Panc1 (cell line): ENCODE data around the gene JDP2. TPM values are rescaled to one million over a fixed set of nuclear protein-coding genes. Genes with fewer than 3 reads are reported as not detected.
"Not testable (repeated sequence)": the region's sequence is repeated elsewhere in the genome, so short reads cannot be mapped to it uniquely, and the experiment has no call there.

ENCODE experiments used
- ATAC-seq: fragments of 200-7000 bp; cut with Tn5 transposase; 2 replicates; pipeline ENCODE4 v1.9.1; 2020; ENCODE audit warnings: mild to moderate bottlenecking, moderate library complexity
- BruUV-seq: library from RNA; stranded (reverse); fragments of 400-500 nt; replicated peaks from 2 replicates; lab custom pipeline; 2021; lab: Mats Ljungman, UMichigan
- CTCF ChIA-PET: fragments of 300-600 bp; sonication (Branson Sonifier 250); formaldehyde crosslinking; loops from one replicate; lab custom pipeline; 2022; ENCODE audit warnings: antibody characterized with exemption; lab: Charles Lee
- POLR2A ChIA-PET: fragments of 300-600 bp; sonication (Branson Sonifier 250); formaldehyde crosslinking; loops from one replicate; lab custom pipeline; 2022; ENCODE audit warnings: antibody characterized with exemption; lab: Charles Lee
- DNase-seq: peaks from one replicate; pipeline ENCODE4 v3.0.0-alpha.2; 2010; ENCODE audit warnings: low read depth, low spot score
- H3K27ac ChIP-seq: 2 replicates; pipeline ENCODE4 v1.5.1; 2011; ENCODE audit warnings: mild to moderate bottlenecking, low read length, inconsistent platforms
- H3K27me3 ChIP-seq: fragments of 200-500 bp; sonication (Bioruptor generic); 2 replicates; pipeline ENCODE4 v1.6.0; 2014; ENCODE audit warnings: low read length, inconsistent platforms; ENCODE audit not compliant: control insufficient read depth, insufficient read depth
- H3K36me3 ChIP-seq: fragments of 200-500 bp; sonication (Bioruptor generic); 2 replicates; pipeline ENCODE4 v1.5.1; 2014; ENCODE audit warnings: inconsistent platforms, mild to moderate bottlenecking, low read length, moderate library complexity; ENCODE audit not compliant: control insufficient read depth, insufficient read depth
- H3K4me1 ChIP-seq: 2 replicates; pipeline ENCODE4 v1.5.1; 2011; ENCODE audit warnings: inconsistent platforms, mild to moderate bottlenecking, low read length, moderate library complexity; ENCODE audit not compliant: control insufficient read depth, insufficient read depth
- H3K4me3 ChIP-seq, 2 experiments: 2 replicates each; pipeline ENCODE4 v1.5.1; 2011 to 2012; ENCODE audit warnings: low read depth in 2 of 2, low read length in 2 of 2, mild to moderate bottlenecking in 2 of 2, inconsistent platforms in 1 of 2, moderate library complexity in 1 of 2
- H3K9me3 ChIP-seq: fragments of 200-500 bp; sonication (Bioruptor generic); 2 replicates; pipeline ENCODE4 v1.5.1; 2014; ENCODE audit warnings: low read depth, mild to moderate bottlenecking, inconsistent platforms, low read length, moderate library complexity; ENCODE audit not compliant: control insufficient read depth, insufficient read depth
- POLR2AphosphoS5 ChIP-seq: IDR thresholded peaks from 2 replicates; pipeline ENCODE4 v1.6.1; 2012; ENCODE audit warnings: mild to moderate bottlenecking, low read depth, low read length, moderate library complexity
- SIN3A ChIP-seq: IDR thresholded peaks from 2 replicates; pipeline ENCODE4 v1.6.1; 2012; ENCODE audit warnings: low read depth, mild to moderate bottlenecking, low read length, moderate library complexity, borderline replicate concordance; ENCODE audit not compliant: insufficient read depth
- TCF7L2 ChIP-seq: IDR thresholded peaks from 2 replicates; pipeline ENCODE4 v1.6.1; 2011; ENCODE audit warnings: mild to moderate bottlenecking, low read depth, low read length, inconsistent platforms
- in situ Hi-C: cut with HindIII; loops from 2 replicates; pipeline ENCODE4 v1.10.0; 2016; ENCODE audit warnings: low sequenced_read_pairs, low pct_unique_long_range_greater_than_20kb
- intact Hi-C: fragments of 100-400 bp; cut with micrococcal nuclease; formaldehyde crosslinking; loops from one replicate; pipeline ENCODE4 v1.10.0; 2022; ENCODE audit not compliant: unreplicated experiment
- total RNA-seq: library from RNA; stranded (reverse); gene quantifications from one replicate; pipeline ENCODE4 v1.2.1, GENCODE V29; 2021; ENCODE audit not compliant: unreplicated experiment
- TF ChIP-seq, protein P1 (sequence below), 2 experiments: IDR thresholded peaks; 2 replicates each; pipeline ENCODE4 v1.6.1; 2011 to 2012; ENCODE audit warnings: low read depth in 2 of 2, control low read depth in 1 of 2, low read length in 1 of 2, mild to moderate bottlenecking in 1 of 2, moderate library complexity in 1 of 2; ENCODE audit not compliant: insufficient read depth in 1 of 2
- TF ChIP-seq, protein P2 (sequence below): fragments of 450-650 bp; IDR thresholded peaks from 2 replicates; pipeline ENCODE4 v1.5.1; 2017; ENCODE audit warnings: mild to moderate bottlenecking

Gene JDP2
- total RNA-seq, 1 experiment from 2014 or later = 17.5 TPM

DNA sequence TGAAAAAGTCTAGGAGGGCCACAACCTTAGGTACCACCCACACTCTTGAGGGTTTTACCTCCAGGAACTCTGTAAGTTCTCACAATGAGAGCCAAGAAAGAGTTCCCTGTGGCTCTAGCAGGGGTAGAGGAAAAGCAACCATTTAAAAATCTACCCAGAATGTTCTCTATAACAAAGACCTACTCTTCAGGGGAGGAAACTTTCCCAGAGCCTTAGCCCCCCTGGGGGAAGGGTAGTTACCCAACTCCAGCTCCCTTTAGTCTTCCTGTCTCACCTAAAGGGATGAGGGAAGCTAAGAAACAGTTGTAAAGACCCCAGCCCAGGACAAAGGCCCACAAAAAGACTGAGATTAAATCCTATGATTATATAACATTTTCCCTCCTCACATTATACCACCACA is 46.2 kb upstream of the JDP2 start:
- in situ Hi-C loops (no loop called here), intact Hi-C loops (no loop called here)
- ChIA-PET CTCF (interaction anchor here (0.6 kb wide), 1 partner anchor 229 kb away, joined by 3 read pairs; no protein-coding TSS in a partner anchor), POLR2A (no interaction called here)
- BruUV-seq = no TSS peak
- peaks cover 8% of the 10 kb centered on the region for H3K27me3 ChIP-seq
- TF ChIP-seq, protein P1, sequence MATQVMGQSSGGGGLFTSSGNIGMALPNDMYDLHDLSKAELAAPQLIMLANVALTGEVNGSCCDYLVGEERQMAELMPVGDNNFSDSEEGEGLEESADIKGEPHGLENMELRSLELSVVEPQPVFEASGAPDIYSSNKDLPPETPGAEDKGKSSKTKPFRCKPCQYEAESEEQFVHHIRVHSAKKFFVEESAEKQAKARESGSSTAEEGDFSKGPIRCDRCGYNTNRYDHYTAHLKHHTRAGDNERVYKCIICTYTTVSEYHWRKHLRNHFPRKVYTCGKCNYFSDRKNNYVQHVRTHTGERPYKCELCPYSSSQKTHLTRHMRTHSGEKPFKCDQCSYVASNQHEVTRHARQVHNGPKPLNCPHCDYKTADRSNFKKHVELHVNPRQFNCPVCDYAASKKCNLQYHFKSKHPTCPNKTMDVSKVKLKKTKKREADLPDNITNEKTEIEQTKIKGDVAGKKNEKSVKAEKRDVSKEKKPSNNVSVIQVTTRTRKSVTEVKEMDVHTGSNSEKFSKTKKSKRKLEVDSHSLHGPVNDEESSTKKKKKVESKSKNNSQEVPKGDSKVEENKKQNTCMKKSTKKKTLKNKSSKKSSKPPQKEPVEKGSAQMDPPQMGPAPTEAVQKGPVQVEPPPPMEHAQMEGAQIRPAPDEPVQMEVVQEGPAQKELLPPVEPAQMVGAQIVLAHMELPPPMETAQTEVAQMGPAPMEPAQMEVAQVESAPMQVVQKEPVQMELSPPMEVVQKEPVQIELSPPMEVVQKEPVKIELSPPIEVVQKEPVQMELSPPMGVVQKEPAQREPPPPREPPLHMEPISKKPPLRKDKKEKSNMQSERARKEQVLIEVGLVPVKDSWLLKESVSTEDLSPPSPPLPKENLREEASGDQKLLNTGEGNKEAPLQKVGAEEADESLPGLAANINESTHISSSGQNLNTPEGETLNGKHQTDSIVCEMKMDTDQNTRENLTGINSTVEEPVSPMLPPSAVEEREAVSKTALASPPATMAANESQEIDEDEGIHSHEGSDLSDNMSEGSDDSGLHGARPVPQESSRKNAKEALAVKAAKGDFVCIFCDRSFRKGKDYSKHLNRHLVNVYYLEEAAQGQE (IDR thresholded peaks at IDR 0.05; ENCODE audit: insufficient read depth in 1 of 2, low read depth in 2 of 2, low read length in 1 of 2) = no peak
- TF ChIP-seq TCF7L2 = no peak
- TF ChIP-seq, protein P2, sequence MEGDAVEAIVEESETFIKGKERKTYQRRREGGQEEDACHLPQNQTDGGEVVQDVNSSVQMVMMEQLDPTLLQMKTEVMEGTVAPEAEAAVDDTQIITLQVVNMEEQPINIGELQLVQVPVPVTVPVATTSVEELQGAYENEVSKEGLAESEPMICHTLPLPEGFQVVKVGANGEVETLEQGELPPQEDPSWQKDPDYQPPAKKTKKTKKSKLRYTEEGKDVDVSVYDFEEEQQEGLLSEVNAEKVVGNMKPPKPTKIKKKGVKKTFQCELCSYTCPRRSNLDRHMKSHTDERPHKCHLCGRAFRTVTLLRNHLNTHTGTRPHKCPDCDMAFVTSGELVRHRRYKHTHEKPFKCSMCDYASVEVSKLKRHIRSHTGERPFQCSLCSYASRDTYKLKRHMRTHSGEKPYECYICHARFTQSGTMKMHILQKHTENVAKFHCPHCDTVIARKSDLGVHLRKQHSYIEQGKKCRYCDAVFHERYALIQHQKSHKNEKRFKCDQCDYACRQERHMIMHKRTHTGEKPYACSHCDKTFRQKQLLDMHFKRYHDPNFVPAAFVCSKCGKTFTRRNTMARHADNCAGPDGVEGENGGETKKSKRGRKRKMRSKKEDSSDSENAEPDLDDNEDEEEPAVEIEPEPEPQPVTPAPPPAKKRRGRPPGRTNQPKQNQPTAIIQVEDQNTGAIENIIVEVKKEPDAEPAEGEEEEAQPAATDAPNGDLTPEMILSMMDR = no peak
- no peak for TF ChIP-seq POLR2AphosphoS5
- TF ChIP-seq SIN3A = no peak
- H3K27ac ChIP-seq = no peak overlapping the region
- no peak overlapping the region for H3K4me3 ChIP-seq
- DNase-seq (no peak), ATAC-seq (no peak)
- no peaks in the 10 kb centered on the region for H3K4me1 ChIP-seq
- no peaks in the 10 kb centered on the region for H3K9me3 ChIP-seq
- no peaks in the 10 kb centered on the region for H3K36me3 ChIP-seq

DNA sequence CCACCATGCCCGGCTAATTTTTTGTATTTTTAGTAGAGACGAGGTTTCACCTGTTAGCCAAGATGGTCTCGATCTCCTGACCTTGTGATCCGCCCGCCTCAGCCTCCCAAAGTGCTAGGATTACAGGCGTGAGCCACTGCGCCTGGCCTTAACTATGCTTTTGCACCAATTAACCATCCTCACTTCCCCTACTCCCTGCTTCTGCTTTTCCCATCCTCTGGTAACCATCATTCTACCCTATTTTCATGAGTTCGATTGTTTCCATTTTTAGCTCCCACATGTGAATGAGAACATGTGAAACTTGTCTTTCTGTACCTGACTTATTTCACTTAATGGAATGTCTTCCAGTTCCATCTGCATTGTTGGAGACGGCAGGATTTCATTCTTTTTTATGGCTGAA is 44.6 kb upstream of the JDP2 start:
- CTCF ChIA-PET, H3K9me3 ChIP-seq, H3K27ac ChIP-seq, H3K4me3 ChIP-seq, BruUV-seq, POLR2A ChIA-PET, DNase-seq, intact Hi-C loops, ATAC-seq, H3K36me3 ChIP-seq, H3K4me1 ChIP-seq, H3K27me3 ChIP-seq, in situ Hi-C loops: not testable (repeated sequence)

DNA sequence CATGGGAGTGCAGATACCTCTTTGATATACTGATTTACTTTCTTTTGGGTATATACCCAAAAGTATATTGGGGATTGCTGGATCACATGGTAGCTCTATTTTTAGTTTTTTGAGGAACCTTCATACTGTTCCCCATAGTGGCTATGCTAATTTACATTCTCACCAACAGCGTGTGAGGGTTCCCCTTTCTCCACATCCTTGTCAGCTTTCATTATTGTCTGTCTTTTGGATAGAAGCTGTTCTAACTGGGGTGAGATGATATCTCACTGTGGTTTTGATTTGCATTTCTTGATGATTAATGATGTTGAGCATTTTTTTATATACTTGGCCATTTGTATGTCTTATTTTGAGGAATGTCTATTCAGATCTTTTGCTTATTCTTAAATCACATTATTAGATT is 44.1 kb upstream of the JDP2 start:
- ATAC-seq (no peak), DNase-seq (no peak)
- Histone ChIP-seq H3K36me3 (no peaks in the 10 kb centered on the region), H3K4me3 (no peak overlapping the region), H3K27me3 (peaks cover 4% of the 10 kb centered on the region), H3K4me1 (no peaks in the 10 kb centered on the region), H3K9me3 (no peaks in the 10 kb centered on the region), H3K27ac (no peak overlapping the region)
- intact Hi-C loops (no loop called here), in situ Hi-C loops (no loop called here)
- POLR2A ChIA-PET = no interaction called here
- TF ChIP-seq, protein P1 (IDR thresholded peaks at IDR 0.05; ENCODE audit: insufficient read depth in 1 of 2, low read depth in 2 of 2, low read length in 1 of 2) = no peak
- no peak for TF ChIP-seq TCF7L2
- TF ChIP-seq, protein P2 = no peak
- TF ChIP-seq POLR2AphosphoS5 = no peak
- TF ChIP-seq SIN3A = no peak
- no TSS peak for BruUV-seq
- CTCF ChIA-PET = no interaction called here
